Body of pancreas (tissue), 4 donors: Measurements from ENCODE around the gene DPEP2NB. TPM values are rescaled to one million over a fixed set of nuclear protein-coding genes. Genes with fewer than 3 reads are reported as not detected.
A peak's percentile ranks its signal among the peaks of the same experiment; 100 is the strongest.
"Not testable (repeated sequence)": the region's sequence is repeated elsewhere in the genome, so short reads cannot be mapped to it uniquely, and the experiment has no call there.

Experiments used
- ATAC-seq: fragments of 150-250 bp; one replicate; pipeline ENCODE4 v1.9.1; 2016
- DNase-seq, 4 donors: peaks; one replicate each; pipeline ENCODE4 v3.0.0-alpha.2; 2019
- H3K27ac ChIP-seq, 4 donors: fragments of 200-600 bp; sonication (generic); 1 replicate in 3 of 4; 2 replicates in 1 of 4; pipeline versions ENCODE4 v1.5.1 to v1.6.1; 2016 to 2019; ENCODE audit warnings: mild to moderate bottlenecking in 1 of 4, mixed read lengths in 1 of 4, moderate library complexity in 1 of 4
- H3K27me3 ChIP-seq, 2 donors: fragments of 200-600 bp; sonication (generic); one replicate each; pipeline ENCODE4 v1.6.0; 2016; ENCODE audit warnings: mild to moderate bottlenecking in 1 of 2
- H3K36me3 ChIP-seq, 2 donors: fragments of 200-600 bp; sonication (generic); replicated peaks in 1 of 2; 2 replicates each; pipeline ENCODE4 v1.5.1; 2016; ENCODE audit warnings: low read depth in 2 of 2; ENCODE audit not compliant: insufficient read depth in 1 of 2
- H3K4me1 ChIP-seq: fragments of 200-600 bp; sonication (generic); one replicate; pipeline ENCODE4 v1.6.0; 2016
- H3K4me3 ChIP-seq, 2 donors: fragments of 200-600 bp; sonication (generic); 1 replicate in 1 of 2; 2 replicates in 1 of 2; pipeline ENCODE4 v1.5.1; 2016 to 2019
- H3K9me3 ChIP-seq, 3 donors: fragments of 200-600 bp; sonication (generic); 1 replicate in 2 of 3; 2 replicates in 1 of 3; pipeline ENCODE4 v1.5.1; 2016
- POLR2A ChIP-seq, 3 donors: fragments of 450-650 bp; IDR thresholded peaks; one replicate each; pipeline ENCODE4 v1.6.1; 2016; ENCODE audit warnings: antibody characterized with exemption in 3 of 3, mild to moderate bottlenecking in 2 of 3
- WGBS, 2 donors: methylation state at CpG; one replicate each; pipeline ENCODE4 v1.1.5; 2017; 5-methylcytosine and 5-hydroxymethylcytosine counted together
- intact Hi-C: fragments of 100-400 bp; cut with DNase I; formaldehyde crosslinking; loops from one replicate; pipeline ENCODE4 v1.15.1; 2023
- total RNA-seq, 2 donors: library from RNA; depleted of rRNA; stranded (reverse); fragments of >200 nt; gene quantifications; one replicate each; pipeline ENCODE4 v1.1.0, GENCODE V29; 2016
- TF ChIP-seq, protein P1 (sequence below), 7 experiments: fragments of 450-650 bp in 4 of 7; fragments of 200-600 bp in 3 of 7; sonication (generic) in 3 of 7; IDR thresholded peaks; one replicate each; pipeline ENCODE4 v1.5.1; 2016 to 2019; ENCODE audit warnings: antibody characterized with exemption in 7 of 7

DPEP2NB gene
- total RNA-seq, 2 donors from 2014 or later: not detected

DNA sequence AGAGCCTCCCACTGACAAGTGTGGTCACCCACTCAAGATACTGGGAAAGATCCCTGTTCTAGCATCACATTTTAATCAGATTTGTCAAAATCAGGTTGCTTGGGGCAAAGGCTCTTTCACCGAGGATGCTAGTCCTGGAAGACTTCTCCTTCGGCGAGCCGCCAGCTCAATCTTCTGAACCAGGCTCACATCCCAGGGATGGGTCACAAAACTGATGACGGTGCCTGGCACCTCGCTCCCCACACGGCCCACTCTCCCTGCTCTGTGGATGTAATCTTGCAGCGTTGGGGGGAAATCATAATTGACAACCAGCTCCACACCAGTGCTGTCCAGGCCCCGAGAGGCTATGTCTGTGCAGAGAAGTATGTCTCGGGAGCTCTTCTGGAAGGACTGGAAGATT lies 5.8 kb upstream of the DPEP2NB start:
- no peaks in the 10 kb centered on the region for H3K27me3 ChIP-seq
- peaks cover 26% of the 10 kb centered on the region for H3K4me1 ChIP-seq
- no peaks in the 10 kb centered on the region for H3K36me3 ChIP-seq
- TF ChIP-seq POLR2A (IDR thresholded peaks at IDR 0.05): no peak
- TF ChIP-seq, protein P1, sequence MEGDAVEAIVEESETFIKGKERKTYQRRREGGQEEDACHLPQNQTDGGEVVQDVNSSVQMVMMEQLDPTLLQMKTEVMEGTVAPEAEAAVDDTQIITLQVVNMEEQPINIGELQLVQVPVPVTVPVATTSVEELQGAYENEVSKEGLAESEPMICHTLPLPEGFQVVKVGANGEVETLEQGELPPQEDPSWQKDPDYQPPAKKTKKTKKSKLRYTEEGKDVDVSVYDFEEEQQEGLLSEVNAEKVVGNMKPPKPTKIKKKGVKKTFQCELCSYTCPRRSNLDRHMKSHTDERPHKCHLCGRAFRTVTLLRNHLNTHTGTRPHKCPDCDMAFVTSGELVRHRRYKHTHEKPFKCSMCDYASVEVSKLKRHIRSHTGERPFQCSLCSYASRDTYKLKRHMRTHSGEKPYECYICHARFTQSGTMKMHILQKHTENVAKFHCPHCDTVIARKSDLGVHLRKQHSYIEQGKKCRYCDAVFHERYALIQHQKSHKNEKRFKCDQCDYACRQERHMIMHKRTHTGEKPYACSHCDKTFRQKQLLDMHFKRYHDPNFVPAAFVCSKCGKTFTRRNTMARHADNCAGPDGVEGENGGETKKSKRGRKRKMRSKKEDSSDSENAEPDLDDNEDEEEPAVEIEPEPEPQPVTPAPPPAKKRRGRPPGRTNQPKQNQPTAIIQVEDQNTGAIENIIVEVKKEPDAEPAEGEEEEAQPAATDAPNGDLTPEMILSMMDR (IDR thresholded peaks at IDR 0.05): no peak
- no peak overlapping the region for H3K27ac ChIP-seq
- WGBS, 2 donors: 88 to 100% methylated on average over 2 to 10 of the region's 10 CpGs
- no peak for ATAC-seq
- H3K4me3 ChIP-seq: no peak overlapping the region
- no peaks in the 10 kb centered on the region for H3K9me3 ChIP-seq
- no peak for DNase-seq
- intact Hi-C loops: no loop called here

DNA sequence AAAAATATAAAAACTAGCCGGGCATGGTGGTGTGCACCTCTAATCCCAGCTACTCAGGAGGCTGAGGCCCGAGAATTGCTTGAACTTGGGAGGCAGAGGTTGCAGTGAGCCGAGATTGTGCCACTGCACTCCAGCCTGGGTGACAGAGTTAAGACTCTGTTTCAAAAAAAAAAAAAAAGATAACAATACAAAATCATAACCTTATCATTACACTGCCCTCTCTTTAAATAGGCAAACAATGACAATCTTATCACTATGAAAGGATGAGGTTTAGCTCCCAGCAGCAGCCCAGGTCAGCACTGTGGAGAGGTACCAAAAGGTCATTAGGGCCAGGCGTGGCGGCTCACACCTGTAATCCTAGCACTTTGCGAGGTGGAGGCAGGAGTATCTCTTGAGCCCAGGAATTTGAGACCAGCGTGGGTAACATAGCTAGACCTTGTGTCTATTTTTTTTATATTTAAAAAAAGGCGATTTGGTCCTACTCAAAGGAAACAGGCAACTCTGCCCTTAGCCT lies 3.5 kb upstream of the DPEP2NB start:
- DNase-seq (no peak), ATAC-seq (no peak)
- Histone ChIP-seq H3K36me3 (no peaks in the 10 kb centered on the region), H3K9me3 (no peaks in the 10 kb centered on the region), H3K27ac (no peak overlapping the region), H3K4me1 (peaks cover 25% of the 10 kb centered on the region), H3K4me3 (no peak overlapping the region), H3K27me3 (no peaks in the 10 kb centered on the region)
- intact Hi-C loops: no loop called here
- 58 to 60% methylated on average over 8 of the region's 8 CpGs for WGBS, 2 donors
- no peak for TF ChIP-seq POLR2A (IDR thresholded peaks at IDR 0.05)
- TF ChIP-seq, protein P1 (IDR thresholded peaks at IDR 0.05): no peak

DNA sequence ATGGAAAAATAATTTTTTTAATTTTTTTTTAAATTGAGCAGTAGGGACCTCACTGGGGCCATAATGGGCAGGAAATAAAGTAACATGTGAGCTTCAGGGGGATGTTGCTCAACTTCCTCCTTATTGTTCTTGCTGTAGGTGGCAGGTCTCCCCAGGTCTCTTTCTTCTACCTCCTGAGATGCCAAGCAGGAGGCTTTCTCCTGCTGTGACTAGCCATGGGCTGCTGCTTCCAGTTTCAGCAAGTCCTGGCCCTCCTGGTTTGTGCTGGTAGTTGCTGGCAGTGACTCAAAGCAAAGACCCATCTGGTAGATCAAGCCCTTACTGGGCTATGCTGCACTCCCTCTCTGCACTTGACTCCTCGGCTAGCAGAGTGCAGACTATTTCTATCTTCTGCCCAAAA lies 2.3 kb downstream of the DPEP2NB start:
- Histone ChIP-seq H3K27ac (no peak overlapping the region), H3K27me3 (no peaks in the 10 kb centered on the region), H3K9me3 (no peaks in the 10 kb centered on the region), H3K4me3 (no peak overlapping the region), H3K4me1 (no peaks in the 10 kb centered on the region), H3K36me3 (no peaks in the 10 kb centered on the region)
- no peak for ATAC-seq
- peak in 1 of 4 donors; percentile 10 for DNase-seq
- intact Hi-C loops: no loop called here
- 42 to 44% methylated on average over 1 of the region's 1 CpG for WGBS, 2 donors
- TF ChIP-seq, protein P1 (IDR thresholded peaks at IDR 0.05): no peak
- TF ChIP-seq POLR2A (IDR thresholded peaks at IDR 0.05): no peak

DNA sequence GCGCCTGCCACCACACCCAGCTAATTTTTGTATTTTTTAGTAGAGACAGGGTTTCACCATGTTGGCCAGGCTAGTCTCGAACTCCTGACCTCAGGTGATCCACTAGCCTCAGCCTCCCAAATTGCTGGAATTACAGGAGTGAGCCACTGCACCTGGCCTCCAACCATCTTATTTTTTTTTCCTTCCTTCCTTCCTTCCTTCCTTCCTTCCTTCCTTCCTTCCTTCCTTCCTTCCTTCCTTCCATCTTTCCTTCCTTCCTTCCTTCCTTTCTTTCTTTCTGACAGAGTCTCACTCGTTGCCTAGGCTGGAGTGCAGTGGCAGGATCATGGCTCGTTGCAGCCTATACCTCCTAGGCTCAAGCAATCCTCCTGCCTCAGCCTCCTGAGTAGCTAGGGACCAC lies 5.8 kb downstream of the DPEP2NB start:
- ATAC-seq, H3K36me3 ChIP-seq, H3K9me3 ChIP-seq, H3K4me1 ChIP-seq, DNase-seq, H3K27me3 ChIP-seq, H3K4me3 ChIP-seq, H3K27ac ChIP-seq, intact Hi-C loops: not testable (repeated sequence)
- 58 to 68% methylated on average over 4 of the region's 4 CpGs for WGBS, 2 donors

DNA sequence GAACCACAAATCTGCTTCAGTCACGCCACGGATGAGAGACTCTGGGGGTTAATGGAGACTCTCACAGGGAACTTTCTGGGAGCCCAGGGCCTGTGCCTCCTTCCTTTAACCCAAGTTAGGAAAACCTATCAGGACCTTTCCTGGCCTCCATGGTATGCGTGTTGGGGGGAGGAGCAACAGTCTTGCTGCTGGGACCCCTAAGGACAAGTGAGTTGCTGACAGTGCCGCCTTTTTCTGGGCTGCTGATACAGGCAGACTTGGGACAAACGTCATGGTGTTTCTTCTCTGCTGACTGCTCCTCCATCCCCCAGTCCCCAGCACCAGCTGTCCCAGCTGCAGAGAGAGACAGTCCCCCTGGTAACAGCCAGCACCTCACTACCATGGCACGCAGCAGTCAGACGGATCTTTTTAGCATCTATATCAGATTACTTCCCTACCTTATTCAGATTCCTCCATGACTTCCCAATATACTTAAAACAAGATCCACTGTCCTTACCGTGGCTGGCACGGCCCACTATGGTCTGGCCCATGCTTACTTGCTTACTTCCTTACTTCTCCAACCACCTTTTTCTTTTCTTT lies 6.5 kb downstream of the DPEP2NB start:
- no peaks in the 10 kb centered on the region for H3K27me3 ChIP-seq
- intact Hi-C loops: no loop called here
- H3K4me1 ChIP-seq: no peaks in the 10 kb centered on the region
- no peaks in the 10 kb centered on the region for H3K9me3 ChIP-seq
- no peaks in the 10 kb centered on the region for H3K36me3 ChIP-seq
- TF ChIP-seq, protein P1 (IDR thresholded peaks at IDR 0.05): no peak
- TF ChIP-seq POLR2A (IDR thresholded peaks at IDR 0.05): no peak
- DNase-seq (no peak), ATAC-seq (no peak)
- H3K27ac ChIP-seq: no peak overlapping the region
- WGBS, 2 donors: 59 to 61% methylated on average over 7 to 9 of the region's 9 CpGs
- H3K4me3 ChIP-seq: no peak overlapping the region
